ENCODE data around the gene PLEKHF1.

DNA sequence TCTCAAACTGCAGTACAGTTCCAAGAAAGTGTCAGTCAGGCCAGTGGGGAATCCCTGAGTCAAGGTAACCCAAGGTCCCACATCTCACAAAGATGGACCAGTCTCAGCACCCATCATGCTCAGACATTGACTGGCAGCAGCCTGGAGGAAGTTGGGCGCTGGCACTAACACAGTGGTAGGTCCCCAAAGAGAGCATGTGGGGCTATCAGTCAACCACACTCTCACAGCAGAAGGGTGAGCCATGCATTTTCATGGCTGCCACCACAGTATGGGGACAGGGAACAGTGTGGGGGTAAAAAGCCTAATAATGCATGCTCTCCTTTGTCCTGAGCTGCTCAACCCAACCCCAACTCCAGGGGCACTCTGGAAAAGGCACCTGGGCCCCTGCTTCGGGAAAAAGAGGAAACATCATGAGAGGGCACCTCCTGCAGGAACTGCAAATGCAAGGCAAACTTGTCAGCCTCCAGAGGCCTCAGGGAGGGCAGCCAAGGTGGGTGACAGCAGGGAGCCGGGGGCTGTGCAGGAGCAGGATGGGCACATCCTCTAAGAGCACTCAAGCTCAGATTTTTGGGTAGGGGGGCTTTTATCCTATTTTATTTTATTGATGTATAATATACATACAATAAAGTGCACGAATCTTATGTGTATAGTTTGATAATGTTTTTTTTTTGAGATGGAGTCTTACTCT lies 9.5 kb upstream of the PLEKHF1 start:
- TF ChIP-seq POLR2A (IDR thresholded peaks at IDR 0.05; ENCODE audit: low read depth, low read length) (no peak), POLR2AphosphoS5 (IDR thresholded peaks at IDR 0.05; ENCODE audit: low read depth, low read length) (no peak), TAF1 (IDR thresholded peaks at IDR 0.05; ENCODE audit: borderline replicate concordance, low read depth, low read length) (no peak)

All from GM12892 (cell line).